Loucy (cell line): ENCODE measurements around the gene GRHL1.

Experiments used
- H2AFZ ChIP-seq: fragments of 200-600 bp; sonication (generic); 2 replicates; pipeline ENCODE4 v1.6.0; 2016; ENCODE audit warnings: antibody characterized with exemption, mild to moderate bottlenecking, low read length, moderate library complexity
- H3F3A ChIP-seq: fragments of 200-600 bp; 2 replicates; pipeline ENCODE4 v1.6.0; 2016; ENCODE audit warnings: antibody characterized with exemption, low read depth, mild to moderate bottlenecking
- H3K27me3 ChIP-seq: fragments of 200-600 bp; sonication (generic); 2 replicates; pipeline ENCODE4 v1.6.1; 2014; ENCODE audit warnings: low read length, mild to moderate bottlenecking; ENCODE audit not compliant: insufficient read depth, poor library complexity, severe bottlenecking
- H3K36me3 ChIP-seq: fragments of 200-600 bp; sonication (generic); 2 replicates; pipeline ENCODE4 v1.6.1; 2016; ENCODE audit warnings: low read length; ENCODE audit not compliant: insufficient read depth
- H3K4me1 ChIP-seq: fragments of 200-600 bp; sonication (generic); 2 replicates; pipeline ENCODE4 v1.5.1; 2014; ENCODE audit warnings: low read length, mild to moderate bottlenecking; ENCODE audit not compliant: insufficient read depth, poor library complexity, severe bottlenecking
- H3K4me2 ChIP-seq: fragments of 200-600 bp; sonication (generic); 2 replicates; pipeline ENCODE4 v1.6.0; 2014; ENCODE audit warnings: antibody characterized with exemption, low read length, low read depth, mild to moderate bottlenecking; ENCODE audit not compliant: poor library complexity, severe bottlenecking
- H3K4me3 ChIP-seq: fragments of 200-600 bp; sonication (generic); 2 replicates; pipeline ENCODE4 v1.5.1; 2014; ENCODE audit warnings: low read length, mild to moderate bottlenecking, mixed read lengths; ENCODE audit not compliant: poor library complexity, severe bottlenecking
- H3K79me2 ChIP-seq: fragments of 200-600 bp; sonication (generic); 2 replicates; pipeline ENCODE4 v1.6.1; 2014; ENCODE audit warnings: low read length; ENCODE audit not compliant: insufficient read depth
- H3K9ac ChIP-seq: fragments of 200-600 bp; sonication (generic); 2 replicates; pipeline ENCODE4 v1.6.0; 2014; ENCODE audit warnings: mild to moderate bottlenecking, low read depth, low read length, moderate library complexity; ENCODE audit not compliant: poor library complexity, severe bottlenecking
- H3K9me2 ChIP-seq: fragments of 200-600 bp; sonication (generic); replicated peaks from 2 replicates; pipeline ENCODE4 v1.6.1; 2016; ENCODE audit warnings: low read depth, low read length, mixed read lengths
- H3K9me3 ChIP-seq: fragments of 200-600 bp; sonication (generic); 2 replicates; pipeline ENCODE4 v1.6.1; 2014; ENCODE audit warnings: mild to moderate bottlenecking, antibody characterized with exemption, low read length, low read depth; ENCODE audit not compliant: insufficient read depth
- H4K20me1 ChIP-seq: fragments of 200-600 bp; sonication (generic); 2 replicates; pipeline ENCODE4 v1.6.0; 2014; ENCODE audit warnings: antibody characterized with exemption, low read length, mild to moderate bottlenecking; ENCODE audit not compliant: insufficient read depth, poor library complexity, severe bottlenecking
- EZH2phosphoT487 ChIP-seq: fragments of 200-600 bp; IDR thresholded peaks from 2 replicates; pipeline ENCODE4 v1.6.1; 2018; ENCODE audit warnings: antibody characterized with exemption, mild to moderate bottlenecking, moderate library complexity, borderline replicate concordance
- TF ChIP-seq, protein P1 (sequence below): fragments of 200-600 bp; sonication (generic); conservative IDR thresholded peaks from 2 replicates; pipeline ENCODE4 v1.5.1; 2014; ENCODE audit warnings: mild to moderate bottlenecking, antibody characterized with exemption, low read length

GRHL1 gene

DNA sequence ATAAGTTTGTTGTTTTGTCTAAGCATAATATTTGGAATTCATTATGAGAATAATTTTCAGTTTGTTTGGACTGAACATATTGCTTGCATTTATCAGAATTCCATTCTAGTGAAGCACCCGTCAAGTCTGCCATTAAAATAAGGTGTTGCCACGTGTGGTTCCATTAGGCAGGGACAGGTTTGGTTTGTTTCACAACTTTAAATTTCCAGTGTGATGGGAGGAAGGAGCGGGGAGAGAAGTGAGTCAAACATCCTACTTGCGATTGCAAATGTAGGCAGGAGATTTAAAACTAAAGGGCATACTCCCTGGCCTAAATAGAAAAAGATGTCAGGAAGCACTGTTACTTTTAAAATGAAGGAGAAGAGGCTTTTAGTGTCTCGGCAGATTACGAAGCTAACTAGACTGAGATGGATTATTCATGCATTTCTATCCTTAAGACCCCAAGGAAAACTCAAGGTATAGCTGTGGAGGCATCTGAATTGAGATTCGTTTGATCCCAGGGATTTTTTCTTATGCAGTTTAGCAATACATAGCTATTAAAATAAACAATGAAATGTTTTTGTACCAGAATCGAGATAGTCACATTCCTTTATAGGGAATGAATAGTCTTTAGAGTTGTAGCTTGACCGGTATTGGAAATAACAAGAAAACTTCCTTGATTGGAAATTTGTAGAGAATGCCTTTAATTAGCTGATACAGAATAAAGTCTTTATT, 19.8 kb downstream of the GRHL1 start:
- Histone ChIP-seq H3K4me2 (no peak overlapping the region), H3F3A (peaks cover 7% of the 10 kb centered on the region), H3K36me3 (peaks cover 6% of the 10 kb centered on the region; the same call in 1 of the 2 replicates), H3K9me3 (no peaks in the 10 kb centered on the region), H4K20me1 (no peaks in the 10 kb centered on the region), H3K4me3 (no peak overlapping the region), H3K79me2 (no peaks in the 10 kb centered on the region), H2AFZ (no peak overlapping the region), H3K9me2 (no peaks in the 10 kb centered on the region), H3K9ac (no peak overlapping the region), H3K4me1 (peaks cover 33% of the 10 kb centered on the region), H3K27me3 (no peaks in the 10 kb centered on the region)
- no peak for TF ChIP-seq EZH2phosphoT487
- TF ChIP-seq, protein P1, sequence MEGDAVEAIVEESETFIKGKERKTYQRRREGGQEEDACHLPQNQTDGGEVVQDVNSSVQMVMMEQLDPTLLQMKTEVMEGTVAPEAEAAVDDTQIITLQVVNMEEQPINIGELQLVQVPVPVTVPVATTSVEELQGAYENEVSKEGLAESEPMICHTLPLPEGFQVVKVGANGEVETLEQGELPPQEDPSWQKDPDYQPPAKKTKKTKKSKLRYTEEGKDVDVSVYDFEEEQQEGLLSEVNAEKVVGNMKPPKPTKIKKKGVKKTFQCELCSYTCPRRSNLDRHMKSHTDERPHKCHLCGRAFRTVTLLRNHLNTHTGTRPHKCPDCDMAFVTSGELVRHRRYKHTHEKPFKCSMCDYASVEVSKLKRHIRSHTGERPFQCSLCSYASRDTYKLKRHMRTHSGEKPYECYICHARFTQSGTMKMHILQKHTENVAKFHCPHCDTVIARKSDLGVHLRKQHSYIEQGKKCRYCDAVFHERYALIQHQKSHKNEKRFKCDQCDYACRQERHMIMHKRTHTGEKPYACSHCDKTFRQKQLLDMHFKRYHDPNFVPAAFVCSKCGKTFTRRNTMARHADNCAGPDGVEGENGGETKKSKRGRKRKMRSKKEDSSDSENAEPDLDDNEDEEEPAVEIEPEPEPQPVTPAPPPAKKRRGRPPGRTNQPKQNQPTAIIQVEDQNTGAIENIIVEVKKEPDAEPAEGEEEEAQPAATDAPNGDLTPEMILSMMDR = no peak

DNA sequence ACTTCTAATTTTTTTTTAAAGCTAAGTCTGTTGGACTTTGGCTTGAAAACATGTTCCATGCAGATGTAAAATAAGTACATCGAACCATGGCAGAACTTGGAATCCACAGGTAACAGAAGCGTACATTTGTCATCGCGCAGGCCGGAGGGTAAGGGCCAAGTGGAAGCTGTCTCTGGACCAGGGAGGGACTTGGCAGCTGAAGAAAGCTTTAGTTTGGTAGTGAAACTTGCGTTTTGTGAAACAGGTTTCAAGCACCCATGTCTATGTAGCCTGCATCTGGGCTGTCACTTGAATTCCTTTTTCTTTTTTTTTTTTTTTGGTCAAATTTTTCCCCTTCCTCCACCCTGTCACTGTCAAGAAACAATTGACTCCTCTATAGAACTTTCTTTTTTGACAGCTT, 20.4 kb downstream of the GRHL1 start:
- Histone ChIP-seq H3K4me3 (no peak overlapping the region), H3K79me2 (no peaks in the 10 kb centered on the region), H3F3A (peaks cover 3% of the 10 kb centered on the region; the same call in 1 of the 2 replicates), H3K4me2 (no peak overlapping the region), H4K20me1 (no peaks in the 10 kb centered on the region), H3K9me3 (no peaks in the 10 kb centered on the region), H3K36me3 (peaks cover 6% of the 10 kb centered on the region; the same call in 1 of the 2 replicates), H3K9ac (no peak overlapping the region), H2AFZ (no peak overlapping the region), H3K27me3 (no peaks in the 10 kb centered on the region), H3K4me1 (peaks cover 27% of the 10 kb centered on the region), H3K9me2 (no peaks in the 10 kb centered on the region)
- TF ChIP-seq, protein P1 = no peak
- no peak for TF ChIP-seq EZH2phosphoT487

DNA sequence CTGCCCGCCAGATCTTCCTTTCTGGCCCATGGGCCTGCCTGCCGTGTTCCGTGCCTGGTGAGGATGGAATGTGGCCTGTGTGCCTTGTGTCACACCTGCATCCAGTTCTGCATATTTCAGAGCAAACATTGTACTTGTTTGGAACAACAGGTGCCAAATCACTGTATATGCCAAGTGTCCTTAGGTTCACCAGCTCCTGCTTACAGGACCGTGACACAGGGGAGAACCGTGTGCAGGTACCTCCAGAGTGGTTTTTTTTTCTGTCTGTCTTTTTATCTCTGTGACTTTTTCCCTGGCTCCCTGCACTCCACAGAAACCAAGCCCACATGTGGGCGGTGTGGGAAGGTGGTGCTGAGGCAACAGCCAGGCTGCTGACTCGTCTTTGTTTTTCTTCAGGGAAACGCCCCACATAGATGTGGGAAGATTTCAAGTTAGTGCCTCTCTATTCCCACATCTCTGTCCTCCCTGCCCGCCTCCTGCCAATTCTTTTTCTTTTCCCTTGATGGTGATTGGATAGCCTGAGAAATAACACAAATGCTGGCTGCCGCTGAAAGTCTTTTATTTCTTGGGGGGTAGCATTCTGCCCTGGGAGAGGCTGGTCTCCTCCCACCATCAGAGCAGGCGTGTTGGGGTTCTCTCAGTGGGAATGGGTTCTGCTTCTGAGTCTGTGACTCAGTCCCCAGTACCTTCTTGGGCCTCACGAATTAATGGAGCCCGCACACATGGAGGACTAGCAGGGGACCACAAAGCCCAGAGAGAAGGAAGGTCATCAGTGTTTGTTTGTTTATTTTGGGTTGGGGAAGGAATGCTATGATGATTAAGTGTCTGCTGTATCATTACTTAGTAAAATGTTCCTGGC, 21.4 kb downstream of the GRHL1 start:
- no peak overlapping the region for H3K4me3 ChIP-seq
- no peak overlapping the region for H3K9ac ChIP-seq
- TF ChIP-seq EZH2phosphoT487 = no peak
- TF ChIP-seq, protein P1 = no peak
- H3F3A ChIP-seq = no peaks in the 10 kb centered on the region
- no peaks in the 10 kb centered on the region for H3K9me3 ChIP-seq
- no peaks in the 10 kb centered on the region for H3K79me2 ChIP-seq
- no peaks in the 10 kb centered on the region for H4K20me1 ChIP-seq
- no peak overlapping the region for H2AFZ ChIP-seq
- no peaks in the 10 kb centered on the region for H3K9me2 ChIP-seq
- peaks cover 6% of the 10 kb centered on the region; the same call in 1 of the 2 replicates for H3K36me3 ChIP-seq
- no peak overlapping the region for H3K4me2 ChIP-seq
- H3K27me3 ChIP-seq = no peaks in the 10 kb centered on the region
- H3K4me1 ChIP-seq = peaks cover 17% of the 10 kb centered on the region
